Skeletal muscle cell (primary cell): ENCODE results near the gene ZNF664.

Source experiments
- DNase-seq: peaks from one replicate; pipeline ENCODE4 v3.0.0-alpha.2; 2010; ENCODE audit warnings: low read depth
- H3K4me3 ChIP-seq: 2 replicates; pipeline ENCODE4 v1.5.1; 2011; ENCODE audit warnings: low read depth, mild to moderate bottlenecking, control low read depth, low read length, moderate library complexity

ZNF664 gene

GRCh38 chr12:123972457-123973401 lies at the start of gene ZNF664, which contains the start of gene CCDC92:
Gene ZNF664, plus strand, starts transcription at chr12:123973215. Its CDS starts 38,930 bp downstream, at chr12:124012145.
Gene CCDC92, minus strand, starts transcription at chr12:123972831. Its CDS starts 28,526 bp downstream, at chr12:123944305.
- peak within 1 kb of the TSS; percentile 78 for H3K4me3 ChIP-seq
- peak; percentile 70 for DNase-seq

DNA sequence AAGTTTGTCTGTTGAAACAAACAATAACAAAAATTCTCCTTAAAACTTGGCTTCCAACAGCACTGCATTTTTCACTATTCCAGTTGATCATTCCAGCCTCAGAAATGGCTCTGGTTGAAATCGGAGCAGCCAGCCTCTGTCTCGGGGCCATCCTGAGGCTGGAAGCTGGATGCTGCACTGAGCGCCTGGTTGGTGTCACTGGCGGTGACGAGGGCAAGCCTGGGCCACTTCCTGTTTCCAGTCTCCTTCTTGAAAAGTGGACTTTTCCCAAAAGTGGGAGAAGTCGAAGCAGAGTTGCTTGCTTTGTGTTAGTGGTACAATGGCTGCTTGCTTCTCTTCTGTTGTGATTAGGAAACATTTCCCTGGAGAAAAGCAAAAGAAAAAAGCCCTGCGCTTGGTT lies 49.1 kb upstream of the ZNF664 start:
- no peak overlapping the region for H3K4me3 ChIP-seq
- DNase-seq: no peak

- H3K4me3 ChIP-seq: no peak overlapping the region
- DNase-seq: no peak
These were observed 48.5 kb upstream of the ZNF664 start for GRCh38 chr12:123924539-123924938.

- no peak overlapping the region for H3K4me3 ChIP-seq
- DNase-seq: no peak
These were observed 44.6 kb upstream of the ZNF664 start for GRCh38 chr12:123928274-123928865.

DNA sequence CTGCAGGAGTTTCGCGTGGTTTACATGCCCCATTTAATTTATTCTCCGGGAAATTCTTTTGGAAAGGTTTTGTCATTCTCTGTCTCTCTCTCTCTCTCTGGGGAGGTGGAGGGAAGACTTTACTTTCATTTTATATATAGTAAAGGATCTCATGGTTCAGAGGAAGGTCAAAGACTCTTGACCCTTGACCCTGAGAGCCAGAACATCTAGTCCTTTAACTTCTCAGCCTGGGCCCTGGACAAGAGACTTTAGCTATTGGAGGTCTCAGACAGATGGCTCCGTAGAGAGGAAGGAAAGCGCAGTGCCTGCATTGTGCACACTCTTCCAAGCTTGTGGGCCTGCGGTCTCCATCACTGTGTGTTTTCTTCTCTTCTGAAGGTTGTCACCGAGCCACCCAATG lies 44.1 kb upstream of the ZNF664 start:
- no peak overlapping the region for H3K4me3 ChIP-seq
- no peak for DNase-seq

DNA sequence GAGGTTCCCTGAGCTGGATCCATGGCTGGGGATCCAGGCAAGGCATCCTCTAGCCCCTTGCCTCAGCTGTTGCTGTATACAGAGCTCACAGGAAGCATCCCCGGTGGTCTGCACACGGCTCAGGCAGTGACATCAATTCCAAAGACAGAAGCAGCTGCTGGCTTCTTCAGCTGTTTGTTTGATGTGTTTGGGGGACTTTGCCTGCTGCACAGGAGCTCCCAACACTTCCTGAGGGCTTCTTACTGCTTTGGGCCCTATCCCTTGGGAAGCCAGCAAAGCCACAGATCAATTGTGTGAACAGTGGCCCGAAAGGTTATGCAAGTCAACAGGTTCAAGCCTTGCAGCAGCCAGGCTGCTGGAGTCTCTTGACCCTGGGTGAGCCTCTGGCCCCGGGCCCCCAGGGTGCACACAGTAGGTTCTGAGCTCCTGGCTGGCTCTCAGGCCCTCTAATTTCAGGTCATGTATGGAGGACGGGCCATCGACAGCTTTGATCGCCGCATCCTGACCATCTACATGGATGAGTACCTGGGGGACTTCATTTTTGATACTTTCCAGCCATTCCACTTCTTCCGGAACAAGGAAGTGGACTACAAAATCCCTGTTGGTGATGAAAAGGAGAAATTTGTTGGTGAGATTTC lies 43.0 kb upstream of the ZNF664 start:
- no peak for DNase-seq
- no peak overlapping the region for H3K4me3 ChIP-seq

DNA sequence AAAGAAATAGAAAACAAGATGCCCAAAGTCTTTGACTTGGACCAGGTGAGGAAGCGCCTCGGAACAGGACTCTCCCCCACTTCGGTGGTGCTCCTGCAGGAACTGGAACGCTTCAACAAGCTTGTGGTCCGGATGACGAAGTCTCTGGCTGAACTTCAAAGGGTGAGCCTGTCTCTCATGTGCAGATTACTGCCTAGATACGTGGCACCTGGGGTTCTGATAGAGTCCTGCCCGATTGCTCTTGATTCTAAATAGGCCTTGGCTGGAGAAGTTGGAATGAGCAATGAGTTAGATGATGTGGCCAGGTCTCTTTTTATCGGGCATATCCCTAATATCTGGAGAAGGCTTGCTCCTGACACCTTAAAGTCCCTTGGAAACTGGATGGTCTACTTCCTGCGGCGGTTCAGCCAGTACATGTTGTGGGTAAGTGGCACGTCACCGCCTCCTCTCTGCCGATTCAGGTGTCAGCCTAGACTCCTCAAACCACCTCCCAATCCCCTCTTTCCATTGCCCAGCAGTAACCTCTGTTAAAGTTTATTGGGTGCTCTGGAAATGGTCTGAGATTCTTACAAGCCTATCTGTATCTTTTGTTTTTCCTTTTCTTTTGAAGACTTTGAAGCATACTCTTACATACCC lies 41.2 kb upstream of the ZNF664 start:
- no peak overlapping the region for H3K4me3 ChIP-seq
- no peak for DNase-seq

- DNase-seq: no peak
- no peak overlapping the region for H3K4me3 ChIP-seq
These were observed 39.8 kb upstream of the ZNF664 start for GRCh38 chr12:123933214-123933613.

DNA sequence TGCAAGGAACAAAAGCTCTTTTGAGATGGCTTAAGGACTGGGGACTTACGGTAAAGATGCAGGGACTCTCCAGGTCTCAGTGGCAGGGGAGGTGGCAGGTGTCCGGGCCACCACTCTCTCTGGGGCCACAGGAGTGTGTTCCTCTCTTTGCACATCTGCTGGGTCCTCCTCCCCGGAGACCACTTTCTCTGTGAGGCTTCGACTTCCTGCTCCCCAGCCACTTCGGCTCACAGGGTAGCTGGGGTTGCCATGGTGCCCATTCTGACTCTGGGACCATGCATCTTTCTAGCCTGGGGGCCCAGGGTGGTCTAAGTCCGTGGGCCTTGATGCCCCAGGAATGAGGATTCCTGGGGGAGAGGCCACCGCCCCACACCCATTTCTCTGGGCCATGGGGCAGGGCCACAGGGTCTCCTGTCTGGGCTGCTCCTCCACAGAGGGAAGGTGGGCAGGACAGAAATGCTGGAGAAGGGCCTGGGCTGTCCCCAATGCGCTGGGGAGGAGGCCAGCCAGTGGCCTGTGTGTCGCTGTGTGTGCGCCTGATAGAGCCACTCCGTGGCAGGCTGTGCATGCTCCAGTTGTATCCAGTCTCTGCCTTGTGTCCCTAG lies 38.9 kb upstream of the ZNF664 start:
- DNase-seq: no peak
- H3K4me3 ChIP-seq: no peak overlapping the region

DNA sequence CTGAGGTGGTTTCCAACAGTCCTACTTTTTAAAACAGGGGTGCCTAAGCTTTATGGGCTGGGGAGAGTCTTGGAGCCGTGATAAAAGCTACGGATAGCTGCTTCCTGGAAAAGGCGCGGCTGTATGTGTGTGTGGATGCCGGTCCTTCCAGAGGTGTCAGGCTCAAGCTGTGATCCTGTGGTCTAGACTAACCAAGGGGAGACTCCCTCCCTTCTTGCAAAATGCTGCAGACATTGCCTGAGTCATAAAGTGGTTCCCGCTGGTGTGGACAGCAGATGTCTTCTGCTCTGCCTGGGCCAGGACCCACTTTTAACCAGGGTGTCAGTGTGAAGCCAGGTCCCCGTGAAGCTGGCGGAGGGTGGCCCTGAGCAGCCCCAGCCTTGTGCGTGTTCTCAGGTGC lies 38.2 kb upstream of the ZNF664 start:
- DNase-seq: no peak
- no peak overlapping the region for H3K4me3 ChIP-seq

GRCh38 chr12:123935956-123936355 lies 37.1 kb upstream of the ZNF664 start:
- no peak for DNase-seq
- H3K4me3 ChIP-seq: no peak overlapping the region

GRCh38 chr12:123936471-123936870 lies 36.5 kb upstream of the ZNF664 start:
- DNase-seq: no peak
- H3K4me3 ChIP-seq: no peak overlapping the region

DNA sequence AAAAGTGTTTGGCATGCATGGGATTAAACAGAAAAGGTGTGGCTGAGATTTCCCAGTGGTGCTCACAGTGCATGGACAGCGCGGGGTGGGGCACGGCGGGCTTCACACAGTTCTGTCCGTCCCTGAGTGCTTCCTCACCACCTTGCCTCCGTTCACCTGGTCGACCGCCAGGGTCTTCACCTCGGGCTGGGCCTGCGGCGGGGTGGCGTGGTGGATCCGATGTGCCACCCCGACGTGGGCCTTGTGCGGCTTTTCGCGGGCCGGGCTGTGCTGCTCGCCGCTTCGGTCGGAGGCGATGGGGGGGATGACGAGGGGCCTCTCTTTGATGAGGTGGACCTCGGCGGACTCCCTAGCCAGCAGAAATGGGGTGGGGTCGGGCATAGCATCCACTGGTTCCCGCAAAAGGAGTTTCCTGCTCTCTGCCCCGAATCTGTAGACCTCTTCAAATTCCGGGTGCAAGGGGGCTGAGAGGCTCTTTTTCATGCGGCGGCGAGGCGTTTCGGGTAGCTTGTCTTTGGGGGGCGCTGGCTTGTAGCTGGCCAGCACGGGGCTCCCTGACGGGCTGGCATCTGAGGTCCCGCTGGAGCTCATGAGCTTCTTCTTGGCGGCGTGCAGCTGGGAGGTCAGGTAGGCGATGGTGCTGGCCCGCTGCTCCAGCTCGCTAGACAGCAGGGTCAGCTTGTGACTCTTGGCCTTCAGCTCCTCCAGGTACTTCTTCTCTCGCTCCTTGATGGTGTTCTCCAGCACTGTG lies 35.9 kb upstream of the ZNF664 start:
- DNase-seq: no peak
- no peak overlapping the region for H3K4me3 ChIP-seq

DNA sequence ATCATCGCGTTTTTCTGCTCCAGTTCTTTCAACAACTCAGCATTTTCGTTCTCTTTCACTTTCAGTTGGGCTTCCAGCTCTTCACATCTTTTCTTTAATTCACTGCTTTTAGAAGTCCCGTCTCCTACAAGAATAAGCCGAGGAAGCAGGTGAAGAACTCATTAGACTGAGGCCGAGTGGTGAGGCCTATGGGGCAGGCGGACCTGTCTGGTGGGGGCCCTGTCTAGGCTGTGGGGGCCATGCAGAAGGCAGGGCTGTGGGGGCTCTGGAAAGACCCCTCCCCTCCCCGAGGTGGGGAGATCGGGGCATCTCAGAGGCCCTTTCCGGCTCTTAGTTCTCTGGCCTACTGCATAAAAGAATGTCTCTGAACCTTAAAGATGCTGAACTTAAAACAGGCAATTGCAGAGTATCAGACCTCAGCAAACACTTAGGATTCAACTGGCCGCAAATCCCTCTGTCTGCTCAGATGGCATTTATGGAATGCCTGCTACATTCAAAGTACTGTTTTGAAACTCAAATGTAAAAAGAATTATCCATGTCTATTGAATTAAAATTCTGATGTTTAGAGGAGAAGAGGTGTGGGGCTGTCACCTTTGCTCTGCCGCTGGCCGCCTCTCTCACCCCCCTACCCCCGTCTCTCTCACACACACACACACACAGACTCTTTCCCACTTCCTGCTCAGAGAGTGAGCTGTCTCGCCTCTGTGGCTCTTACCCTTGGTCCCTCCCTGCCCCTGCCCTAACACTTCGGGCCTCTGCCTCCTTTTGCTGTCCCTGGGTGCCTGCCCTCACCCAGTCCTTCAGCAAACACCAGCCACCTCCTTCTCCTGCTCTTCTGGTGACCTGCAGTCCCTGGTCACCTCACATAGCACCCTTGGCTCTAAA lies 35.1 kb upstream of the ZNF664 start:
- DNase-seq: no peak

GRCh38 chr12:123938679-123939480 lies 34.1 kb upstream of the ZNF664 start:
- no peak overlapping the region for H3K4me3 ChIP-seq
- DNase-seq: no peak

More for the DNA sequence above, 35.1 kb upstream of the ZNF664 start:
- H3K4me3 ChIP-seq: no peak overlapping the region

DNA sequence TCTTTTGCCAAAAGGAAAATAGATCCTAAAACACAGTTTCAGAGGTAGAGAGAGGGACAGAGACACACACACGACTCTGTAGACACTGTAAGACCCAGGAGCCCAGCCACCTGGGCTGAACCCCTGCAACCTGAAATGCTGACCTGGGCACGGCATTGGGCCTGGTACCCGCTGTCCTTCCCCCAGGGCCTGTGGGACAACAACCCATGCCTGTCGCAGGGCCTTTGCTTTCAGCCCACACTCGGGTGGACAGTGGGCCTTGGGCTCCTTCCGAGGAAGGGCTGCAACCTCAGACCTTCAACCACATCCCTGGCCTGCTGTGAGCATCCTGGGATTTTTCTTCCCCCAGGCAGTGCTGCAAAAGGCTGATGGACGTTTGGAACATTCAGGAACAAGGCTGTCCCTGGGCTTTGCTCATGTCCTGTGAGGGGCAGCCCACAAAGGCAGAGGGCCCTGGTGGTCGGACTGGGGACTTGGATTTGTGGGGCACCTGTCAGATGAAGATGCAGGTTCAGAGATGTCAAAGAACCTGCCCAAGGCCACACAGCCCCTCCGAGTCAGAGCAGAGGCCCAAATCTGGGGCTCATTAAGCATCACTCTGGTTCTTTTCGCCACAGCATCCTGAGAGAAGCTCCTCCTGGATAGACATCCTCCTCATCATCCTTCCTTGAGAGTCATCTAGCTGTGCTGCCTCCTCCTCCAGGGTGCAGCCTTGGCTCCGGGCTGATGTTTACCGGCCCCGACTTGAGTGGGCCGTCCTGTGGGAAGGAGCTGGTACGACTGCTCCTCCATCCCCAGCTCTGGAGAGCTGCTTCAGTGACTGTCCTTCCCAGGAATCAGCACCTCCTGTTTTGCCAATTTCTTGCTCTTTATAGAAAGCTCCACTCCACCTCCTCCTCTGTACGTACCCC lies 33.0 kb upstream of the ZNF664 start:
- H3K4me3 ChIP-seq: no peak overlapping the region
- no peak for DNase-seq
